Omental fat pad (tissue), 4 donors: ENCODE results near the gene LTB4R. TPM values are rescaled to one million over a fixed set of nuclear protein-coding genes. Genes with fewer than 3 reads are reported as not detected.
A peak's percentile ranks its signal among the peaks of the same experiment; 100 is the strongest.

Source experiments
- ATAC-seq: fragments of 150-250 bp; one replicate; pipeline ENCODE4 v1.9.1; 2016; ENCODE audit warnings: mild to moderate bottlenecking, moderate library complexity; ENCODE audit not compliant: low FRiP score
- DNase-seq: peaks from one replicate; pipeline ENCODE4 v3.0.0-alpha.2; 2019; ENCODE audit warnings: low spot score
- CTCF ChIP-seq, 3 donors: fragments of 450-650 bp; IDR thresholded peaks; one replicate each; pipeline ENCODE4 v1.5.1; 2016 to 2017; ENCODE audit warnings: antibody characterized with exemption in 3 of 3, mild to moderate bottlenecking in 3 of 3, moderate library complexity in 2 of 3
- total RNA-seq, 4 donors: library from RNA; depleted of rRNA; stranded (reverse); fragments of >200 nt; gene quantifications; one replicate each; pipeline ENCODE4 v1.1.0, GENCODE V29; 2016

The LTB4R gene
- 10 to 100 TPM in 3 of 4 donors, 1 to 10 TPM in 1; 5.0 to 16.7 (median 12.6) TPM for total RNA-seq

- ATAC-seq (peak; percentile 66), DNase-seq (no peak)
- no peak for TF ChIP-seq CTCF (IDR thresholded peaks at IDR 0.05)
Measured at GRCh38 chr14:24310646-24311604, at the start of gene LTB4R. Gene LTB4R (plus strand): TSS chr14:24311502. CDS start chr14:24315652, 4,150 bp downstream.

- ATAC-seq: no peak
- no peak for DNase-seq
- no peak for TF ChIP-seq CTCF (IDR thresholded peaks at IDR 0.05)
Measured at GRCh38 chr14:24261969-24262327, 49.4 kb upstream of the LTB4R start.

- ATAC-seq (no peak), DNase-seq (no peak)
- TF ChIP-seq CTCF (IDR thresholded peaks at IDR 0.05): no peak
Measured at GRCh38 chr14:24262821-24263733, 48.2 kb upstream of the LTB4R start, which contains the start of gene TGM1. Gene TGM1 (minus strand): TSS chr14:24263177. CDS start chr14:24262352, 825 bp downstream.

- ATAC-seq (no peak), DNase-seq (no peak)
- TF ChIP-seq CTCF (IDR thresholded peaks at IDR 0.05): no peak
Measured at GRCh38 chr14:24263848-24264247, 47.5 kb upstream of the LTB4R start.

GRCh38 chr14:24264298-24264697 lies 47.0 kb upstream of the LTB4R start:
- TF ChIP-seq CTCF (IDR thresholded peaks at IDR 0.05): no peak
- no peak for DNase-seq
- peak; percentile 77 for ATAC-seq

GRCh38 chr14:24266344-24267244 lies 44.7 kb upstream of the LTB4R start:
- DNase-seq (no peak), ATAC-seq (no peak)
- TF ChIP-seq CTCF (IDR thresholded peaks at IDR 0.05): no peak
